K562 (cell line): Measurements from ENCODE around the gene PLPPR1. TPM values are rescaled to one million over a fixed set of nuclear protein-coding genes. Genes with fewer than 3 reads are reported as not detected.

Experiments
- ATAC-seq: fragments of 200-7000 bp; cut with Tn5 transposase; 3 replicates; pipeline ENCODE4 v1.9.1; 2020; ENCODE audit warnings: moderate library complexity
- BruUV-seq: library from RNA; stranded (reverse); fragments of 400-500 nt; replicated peaks from 2 replicates; lab custom pipeline; 2021; lab: Mats Ljungman, UMichigan
- CTCF ChIA-PET: fragments of 300-600 bp; formaldehyde crosslinking; extraction: SDS; loops from one replicate; lab custom pipeline; 2021; ENCODE audit warnings: low intra/inter-chr PET ratio; lab: Yijun Ruan, JAX
- POLR2A ChIA-PET: fragments of 300-600, 350-650 bp; sonication (Branson Sonifier 250); formaldehyde crosslinking; extraction: SDS; loops from one replicate; lab custom pipeline; 2021; ENCODE audit warnings: antibody characterized with exemption, inconsistent platforms; lab: Yijun Ruan, JAX
- DNase-seq, 4 experiments: peaks; one replicate each; pipeline versions ENCODE4 v3.0.0 to v3.0.0-alpha.2; 2011 to 2018; ENCODE audit warnings: low spot score in 3 of 4, mixed read lengths in 3 of 4; ENCODE audit errors: extremely low read depth in 1 of 4
- FAIRE-seq: peaks from 2 replicates; lab custom pipeline; 2011; peaks lifted over from hg19 to GRCh38; lab: Jason Lieb, UNC
- H2AFZ ChIP-seq: 2 replicates; pipeline ENCODE4 v1.6.0; 2011; ENCODE audit warnings: low read depth, low read length, control low read depth, inconsistent platforms
- H3K27ac ChIP-seq: fragments of 200-600 bp; 3 replicates; pipeline ENCODE4 v1.8.0; 2011; ENCODE audit warnings: low read depth, mild to moderate bottlenecking, control low read depth, inconsistent platforms, low read length, moderate library complexity, mixed read lengths; ENCODE audit errors: extremely low read depth
- H3K27me3 ChIP-seq, 2 experiments: fragments of 300-600 bp in 1 of 2; 2 replicates in 1 of 2; 3 replicates in 1 of 2; pipeline versions ENCODE4 v1.6.0 to v1.8.0; 2011; ENCODE audit warnings: inconsistent platforms in 2 of 2, low read length in 2 of 2, mild to moderate bottlenecking in 1 of 2, mixed read lengths in 1 of 2, moderate library complexity in 1 of 2; ENCODE audit not compliant: control insufficient read depth in 2 of 2, insufficient read depth in 2 of 2
- H3K36me3 ChIP-seq: fragments of 300-600 bp; 3 replicates; pipeline ENCODE4 v1.8.0; 2011; ENCODE audit warnings: mild to moderate bottlenecking, low read length, inconsistent platforms; ENCODE audit not compliant: control insufficient read depth, insufficient read depth
- H3K4me1 ChIP-seq, 2 experiments: fragments of 200-600 bp in 1 of 2; replicated peaks in 1 of 2; 2 replicates in 1 of 2; 3 replicates in 1 of 2; pipeline versions ENCODE4 v1.5.1 to v1.8.0; 2011; ENCODE audit warnings: inconsistent platforms in 2 of 2, low read length in 2 of 2, mild to moderate bottlenecking in 1 of 2, mixed read lengths in 1 of 2, moderate library complexity in 1 of 2; ENCODE audit not compliant: control insufficient read depth in 2 of 2, insufficient read depth in 2 of 2
- H3K4me2 ChIP-seq: 2 replicates; pipeline ENCODE4 v1.6.1; 2011; ENCODE audit warnings: low read length, control low read depth, inconsistent platforms, mixed read lengths; ENCODE audit not compliant: insufficient read depth
- H3K4me3 ChIP-seq: fragments of 200-600 bp; sonication (generic), shearing (Covaris generic); 2 replicates; pipeline ENCODE4 v1.5.1; 2016; ENCODE audit warnings: control low read depth, inconsistent platforms
- H3K79me2 ChIP-seq: fragments of 200-600 bp; 3 replicates; pipeline ENCODE4 v1.8.0; 2011; ENCODE audit warnings: low read length, inconsistent platforms; ENCODE audit not compliant: control insufficient read depth, insufficient read depth
- H3K9ac ChIP-seq, 2 experiments: 2 replicates each; pipeline versions ENCODE4 v1.6.0 to v1.6.1; 2011; ENCODE audit warnings: low read depth in 2 of 2, low read length in 2 of 2, control low read depth in 1 of 2, inconsistent platforms in 1 of 2, mild to moderate bottlenecking in 1 of 2, mixed read lengths in 1 of 2; ENCODE audit not compliant: insufficient read depth in 1 of 2
- H3K9me1 ChIP-seq: one replicate; pipeline ENCODE4 v1.6.0; 2011; ENCODE audit warnings: inconsistent platforms, mild to moderate bottlenecking, low read length, moderate library complexity; ENCODE audit not compliant: control insufficient read depth, insufficient read depth
- H3K9me3 ChIP-seq: replicated peaks from 2 replicates; pipeline ENCODE4 v1.5.1; 2011; ENCODE audit warnings: low read depth, low read length, inconsistent platforms; ENCODE audit not compliant: control insufficient read depth, insufficient read depth
- H4K20me1 ChIP-seq: replicated peaks from 2 replicates; pipeline ENCODE4 v1.6.1; 2011; ENCODE audit warnings: low read length, inconsistent platforms, mixed read lengths; ENCODE audit not compliant: control insufficient read depth, insufficient read depth
- AFF1 ChIP-seq, 2 experiments: fragments of 450-650 bp; IDR thresholded peaks; 2 replicates each; pipeline ENCODE4 v1.6.1; 2018; ENCODE audit warnings: mild to moderate bottlenecking in 2 of 2, low read depth in 1 of 2; ENCODE audit not compliant: partially characterized antibody in 2 of 2
- E2F4 ChIP-seq: sonication (generic); formaldehyde crosslinking; IDR thresholded peaks from 2 replicates; pipeline ENCODE4 v1.8.0; 2022; ENCODE audit warnings: mild to moderate bottlenecking, low read depth, missing genetic modification reagents
- FOXJ3 ChIP-seq: sonication (generic); formaldehyde crosslinking; IDR thresholded peaks from 2 replicates; pipeline ENCODE4 v1.4.0; 2020; ENCODE audit warnings: mild to moderate bottlenecking, missing genetic modification reagents
- KLF13 ChIP-seq: fragments of 450-650 bp; IDR thresholded peaks from 2 replicates; pipeline ENCODE4 v1.6.1; 2016; ENCODE audit warnings: missing genetic modification characterization, low read depth, mild to moderate bottlenecking, missing compliant biosample characterization, moderate library complexity, borderline replicate concordance
- KLF16 ChIP-seq: IDR thresholded peaks from 2 replicates; pipeline ENCODE4 v1.6.1; 2016; ENCODE audit warnings: antibody characterized with exemption
- RBFOX2 ChIP-seq: fragments of 200-400 bp; formaldehyde crosslinking; IDR thresholded peaks from 2 replicates; pipeline ENCODE4 v1.6.1; 2017; ENCODE audit warnings: low read depth, mild to moderate bottlenecking, low read length, moderate library complexity
- SRSF3 ChIP-seq: fragments of 200-400 bp; formaldehyde crosslinking; IDR thresholded peaks from 2 replicates; pipeline ENCODE4 v1.6.1; 2016; ENCODE audit warnings: mild to moderate bottlenecking, low read length, moderate library complexity; ENCODE audit not compliant: insufficient read depth
- SRSF9 ChIP-seq: fragments of 200-400 bp; formaldehyde crosslinking; IDR thresholded peaks from 2 replicates; pipeline ENCODE4 v1.6.1; 2017; ENCODE audit warnings: low read depth, low read length, borderline replicate concordance
- SUPT5H ChIP-seq: fragments of 450-650 bp; IDR thresholded peaks from 2 replicates; pipeline ENCODE4 v1.6.1; 2016
- TAF15 ChIP-seq: fragments of 200-400 bp; formaldehyde crosslinking; IDR thresholded peaks from 2 replicates; pipeline ENCODE4 v1.6.1; 2017; ENCODE audit warnings: mild to moderate bottlenecking, low read depth, low read length, moderate library complexity
- TCFL5 ChIP-seq: fragments of 250-450 bp; sonication (Bioruptor Pico); conservative IDR thresholded peaks from 2 replicates; pipeline ENCODE4 v1.6.1; 2021; ENCODE audit warnings: mild to moderate bottlenecking, moderate library complexity, matching md5 sums
- TFE3 ChIP-seq: fragments of 450-650 bp; formaldehyde crosslinking; IDR thresholded peaks from 2 replicates; pipeline ENCODE4 v1.4.0; 2020; ENCODE audit warnings: mild to moderate bottlenecking, mixed read lengths
- ZNF695 ChIP-seq: fragments of 450-650 bp; formaldehyde crosslinking; IDR thresholded peaks from 2 replicates; pipeline ENCODE4 v1.4.0; 2020; ENCODE audit warnings: mild to moderate bottlenecking, moderate library complexity
- ZNF830 ChIP-seq: fragments of 250-450 bp; sonication (Bioruptor Pico); IDR thresholded peaks from 2 replicates; pipeline ENCODE4 v1.5.0; 2021; ENCODE audit warnings: mild to moderate bottlenecking
- ZZZ3 ChIP-seq: fragments of 450-650 bp; IDR thresholded peaks from 2 replicates; pipeline ENCODE4 v1.6.1; 2016; ENCODE audit warnings: antibody characterized with exemption, mild to moderate bottlenecking, moderate library complexity
- WGBS: fragments of 100-300 bp; shearing (Covaris generic); methylation state at CpG from one replicate; pipeline ENCODE4 v1.1.6; 2016; ENCODE audit warnings: low coverage, mixed read lengths; ENCODE audit not compliant: insufficient coverage; ENCODE audit errors: missing lambda C conversion rate; 5-methylcytosine and 5-hydroxymethylcytosine counted together
- in situ Hi-C: fragments of 300-500 bp; cut with MboI; formaldehyde crosslinking; loops from 4 replicates; pipeline ENCODE4 v1.15.0; 2018; ENCODE audit warnings: inconsistent platforms, mixed read lengths
- intact Hi-C: fragments of 100-400 bp; cut with micrococcal nuclease; formaldehyde crosslinking; loops from 2 replicates; pipeline ENCODE4 v1.14.2; 2022
- polyA plus RNA-seq, 8 experiments: library from polyadenylated mRNA; depleted of rRNA in 4 of 8; stranded (reverse) in 5 of 8; unstranded in 3 of 8; fragments of >200 nt; fragmentation: Nextera tagmentation in 2 of 8; fragmentation: Illumina TruSeq in 1 of 8; extraction: Ambion mirVana in 2 of 8; extraction: Trizol in 1 of 8; gene quantifications; 2 replicates each; pipeline versions ENCODE4 v1.2.1 to v1.2.3, GENCODE V29; 2011 to 2014; ENCODE audit warnings: inconsistent platforms in 1 of 8, missing spikeins in 1 of 8
- total RNA-seq, 7 experiments: library from RNA; depleted of rRNA in 6 of 7; stranded (reverse); fragments of >200 nt in 6 of 7; fragmentation: Illumina TruSeq in 2 of 7; extraction: Trizol in 2 of 7; gene quantifications; 2 replicates each; pipeline versions ENCODE4 v1.2.1 to v1.2.3, GENCODE V29; 2011 to 2021; ENCODE audit warnings: low replicate concordance in 1 of 7

PLPPR1 gene
- total and polyA plus RNA-seq, 9 of the 15 experiments (the other 6 are each of a cell fraction or from before 2014, with no cell fraction given): not detected

- Histone ChIP-seq H3K9me1 (no peaks in the 10 kb centered on the region), H3K9me3 (no peaks in the 10 kb centered on the region), H2AFZ (no peak overlapping the region), H4K20me1 (no peaks in the 10 kb centered on the region), H3K4me1 (no peaks in the 10 kb centered on the region), H3K4me2 (no peak overlapping the region), H3K27me3 (no peaks in the 10 kb centered on the region), H3K9ac (no peak overlapping the region), H3K79me2 (no peaks in the 10 kb centered on the region), H3K27ac (no peak overlapping the region), H3K36me3 (no peaks in the 10 kb centered on the region), H3K4me3 (no peak overlapping the region)
- WGBS: 0% methylated on average over 2 of the region's 2 CpGs
- DNase-seq (no peak), ATAC-seq (no peak), FAIRE-seq (no peak)
- in situ Hi-C loops: no loop called here
- intact Hi-C loops: no loop called here
- no TSS peak for BruUV-seq
- ChIA-PET POLR2A (no interaction called here), CTCF (no interaction called here)
- TF ChIP-seq TCFL5 (CRISPR knock-in tag): no peak
- no peak for TF ChIP-seq SUPT5H
- TF ChIP-seq ZZZ3: no peak
- no peak for TF ChIP-seq AFF1 (IDR thresholded peaks at IDR 0.05; ENCODE audit: low read depth in 1 of 2, partially characterized antibody in 2 of 2)
- no peak for TF ChIP-seq ZNF695 (CRISPR knock-in tag)
- no peak for TF ChIP-seq FOXJ3 (CRISPR knock-in tag)
- no peak for TF ChIP-seq E2F4 (CRISPR knock-in tag)
- no peak for TF ChIP-seq TFE3
- no peak for TF ChIP-seq ZNF830 (CRISPR knock-in tag)
- no peak for TF ChIP-seq RBFOX2
- no peak for TF ChIP-seq SRSF9
- no peak for TF ChIP-seq KLF13 (tag)
- no peak for TF ChIP-seq SRSF3
- TF ChIP-seq KLF16: no peak
- no peak for TF ChIP-seq TAF15
These were observed 156.3 kb downstream of the PLPPR1 start for GRCh38 chr9:101184813-101185278.
